ENCODE data around the gene OR6C1. TPM values are rescaled to one million over a fixed set of nuclear protein-coding genes. Genes with fewer than 3 reads are reported as not detected.
"Not testable (repeated sequence)": the region's sequence is repeated elsewhere in the genome, so short reads cannot be mapped to it uniquely, and the experiment has no call there.

Gene OR6C1
- total RNA-seq, result not detected

GRCh38 chr12:55314043-55314442 lies at the start of gene OR6C1:
Gene OR6C1 (plus strand): TSS chr12:55314343. CDS start chr12:55320600, 6,257 bp downstream.
- DNase-seq, result no peak

DNA sequence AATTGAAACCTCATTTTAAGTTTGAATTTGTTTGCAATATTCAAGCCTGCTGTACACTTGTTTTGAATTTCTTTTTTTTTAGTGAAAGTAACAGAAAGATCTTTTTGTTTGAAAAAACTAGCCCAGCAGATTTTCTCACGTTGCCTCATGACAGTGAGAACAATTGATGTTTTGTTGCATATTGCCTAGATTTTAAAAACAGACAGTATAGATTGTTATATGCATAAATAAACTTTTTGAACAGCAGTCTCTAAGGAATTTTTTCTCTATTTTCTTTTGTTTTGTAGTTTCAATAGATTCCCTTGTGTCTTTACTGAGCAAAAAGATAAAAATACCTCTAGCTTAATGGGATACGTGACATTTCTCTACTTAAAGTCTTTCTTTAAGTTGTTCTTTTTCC lies 33.2 kb upstream of the OR6C1 start:
- DNase-seq, result no peak

DNA sequence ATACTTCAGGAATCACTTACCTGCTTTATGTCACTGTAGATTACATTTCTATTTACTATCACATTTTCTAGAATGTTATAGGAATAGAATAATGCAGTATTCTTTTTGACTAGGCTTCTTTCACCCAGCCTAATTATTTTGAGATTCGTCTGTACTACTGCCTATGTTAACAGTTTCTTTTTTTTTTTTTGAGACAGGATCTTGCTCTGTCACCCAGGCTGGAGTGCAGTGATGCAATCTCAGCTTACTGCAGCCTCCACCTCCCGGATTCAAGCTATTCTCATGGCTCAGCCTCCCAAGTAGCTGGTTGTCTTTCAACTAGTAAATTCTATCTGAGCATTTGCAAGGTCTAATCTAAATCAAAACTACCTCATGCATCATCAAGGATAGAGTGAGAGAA lies 24.1 kb upstream of the OR6C1 start:
- DNase-seq, result no peak

- no peak for DNase-seq
These were observed 17.7 kb upstream of the OR6C1 start, which contains the start of gene OR6C6 for GRCh38 chr12:55296469-55296868. Gene OR6C6 (minus strand): TSS chr12:55296569. CDS start chr12:55295232, 1,337 bp downstream.

- no peak for DNase-seq
These were observed 6.1 kb downstream of the OR6C1 start for GRCh38 chr12:55320201-55320600.

DNA sequence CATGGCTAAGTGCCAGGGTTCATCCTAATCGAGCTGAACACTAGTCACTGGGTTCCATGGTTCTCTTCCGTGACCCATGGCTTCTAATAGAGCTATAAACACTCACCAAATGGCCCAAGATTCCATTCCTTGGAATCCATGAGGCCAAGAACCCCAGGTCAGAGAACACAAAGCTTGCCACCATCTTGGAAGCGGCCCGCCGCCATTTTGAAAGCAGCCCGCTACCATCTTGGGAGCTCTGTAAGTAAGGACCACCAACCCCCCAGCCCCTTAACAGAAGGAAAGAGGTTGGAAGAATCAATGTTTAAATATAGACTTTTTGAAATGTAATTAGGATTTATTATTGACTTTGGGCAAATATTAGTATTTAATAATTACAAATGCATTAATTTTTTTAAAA lies 11.7 kb downstream of the OR6C1 start:
- not testable (repeated sequence) for DNase-seq

DNA sequence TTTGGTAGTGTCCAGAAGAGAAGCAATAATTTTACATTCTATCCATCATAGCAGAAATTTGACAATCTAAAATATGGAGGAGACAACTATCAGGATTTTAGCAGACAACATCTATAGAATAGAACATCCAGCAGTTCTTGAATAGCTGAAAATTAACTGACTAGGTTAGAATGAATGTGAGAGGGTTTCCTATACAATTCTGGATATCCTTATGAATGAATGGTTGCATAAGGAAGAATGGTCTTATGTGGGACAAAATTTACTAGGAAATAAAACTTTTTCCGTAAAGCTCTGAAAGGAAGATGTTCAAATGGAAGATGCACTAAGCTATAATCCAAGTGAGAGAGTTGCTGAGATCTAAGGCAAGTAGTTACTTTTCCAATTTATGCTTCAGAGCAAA lies 16.3 kb downstream of the OR6C1 start, which contains the start of gene OR6C3:
TSS of gene OR6C3 (plus strand) at position 301 of the 400 bp plus-strand sequence. CDS start 955 bp downstream, outside the sequence.
- DNase-seq, result no peak

GRCh38 chr12:55336002-55336401 lies 21.9 kb downstream of the OR6C1 start:
- DNase-seq, result no peak

DNA sequence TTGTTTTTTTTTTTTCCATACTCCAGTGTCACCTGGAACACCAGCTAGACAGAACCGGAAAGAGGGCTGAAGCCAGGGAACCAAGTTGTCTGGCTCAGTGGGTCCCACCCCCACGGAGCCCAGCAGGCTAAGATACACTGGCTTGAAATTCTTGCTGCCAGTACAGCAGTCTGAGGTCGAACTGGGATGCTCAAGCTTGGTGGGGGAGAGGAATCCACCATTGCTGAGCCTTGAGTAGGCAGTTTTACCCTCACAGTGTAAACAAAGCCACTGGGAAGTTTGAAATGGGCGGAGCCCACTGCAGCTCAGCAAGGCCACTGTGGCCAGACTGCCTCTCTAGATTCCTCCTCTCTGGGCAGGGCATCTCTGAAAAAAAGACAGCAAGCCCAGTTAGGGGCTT lies 41.2 kb downstream of the OR6C1 start:
- not testable (repeated sequence) for DNase-seq

GRCh38 chr12:55362675-55363074 lies 48.5 kb downstream of the OR6C1 start, which contains the start of gene OR6C75:
Gene OR6C75 (plus strand): TSS chr12:55362975. CDS start chr12:55365111, 2,136 bp downstream.
- DNase-seq, result no peak

DNA sequence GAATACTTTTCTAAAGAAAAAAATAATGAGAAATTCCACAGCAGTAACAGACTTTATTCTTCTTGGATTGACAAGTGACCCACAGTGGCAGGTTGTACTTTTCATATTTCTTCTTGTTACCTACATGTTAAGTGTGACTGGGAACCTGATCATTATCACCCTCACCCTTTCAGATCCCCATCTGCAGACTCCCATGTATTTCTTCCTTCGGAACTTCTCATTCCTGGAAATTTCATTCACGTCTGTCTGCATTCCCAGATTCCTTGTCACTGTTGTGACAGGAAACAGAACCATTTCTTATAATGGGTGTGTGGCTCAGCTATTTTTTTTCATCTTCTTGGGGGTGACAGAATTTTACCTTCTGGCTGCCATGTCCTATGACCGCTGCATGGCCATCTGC lies 50.9 kb downstream of the OR6C1 start:
- no peak for DNase-seq

Other genes with a start within 250 kb of the OR6C1 start
- gene OR9K2, start 187.9 kb upstream of the OR6C1 start, total RNA-seq, result not detected
- not detected for gene OR10A7, start 93.3 kb upstream of the OR6C1 start, total RNA-seq
- not detected for gene OR6C74, start 69.7 kb upstream of the OR6C1 start, total RNA-seq
- gene OR6C6, start 17.8 kb upstream of the OR6C1 start, total RNA-seq, result not detected
- gene OR6C3, start 16.4 kb downstream of the OR6C1 start, total RNA-seq, result not detected
- not detected for gene OR6C75, start 48.6 kb downstream of the OR6C1 start, total RNA-seq
- gene OR6C65, start 86.2 kb downstream of the OR6C1 start, total RNA-seq, result not detected
- not detected for gene OR6C76, start 111.9 kb downstream of the OR6C1 start, total RNA-seq
- not detected for gene OR6C2, start 129.7 kb downstream of the OR6C1 start, total RNA-seq
- not detected for gene OR6C70, start 155.8 kb downstream of the OR6C1 start, total RNA-seq
- gene OR6C68, start 178.0 kb downstream of the OR6C1 start, total RNA-seq, result not detected
- not detected for gene OR6C4, start 235.3 kb downstream of the OR6C1 start, total RNA-seq

All from tongue (tissue), 2 donors.